Fibroblast of mammary gland (primary cell): ENCODE data around the gene SARDH.

ENCODE experiments used
- DNase-seq: peaks from one replicate; pipeline ENCODE4 v3.0.0-alpha.2; 2010; ENCODE audit warnings: low read depth
- H3K4me3 ChIP-seq: 2 replicates; pipeline ENCODE4 v1.5.1; 2011; ENCODE audit warnings: low read depth, mild to moderate bottlenecking, low read length, moderate library complexity; ENCODE audit not compliant: control insufficient read depth
- TF ChIP-seq, protein P1 (sequence below): conservative IDR thresholded peaks from 2 replicates; pipeline ENCODE4 v1.5.1; 2011; ENCODE audit warnings: low read depth, low read length, inconsistent platforms; ENCODE audit not compliant: control insufficient read depth, insufficient read depth

The SARDH gene

DNA sequence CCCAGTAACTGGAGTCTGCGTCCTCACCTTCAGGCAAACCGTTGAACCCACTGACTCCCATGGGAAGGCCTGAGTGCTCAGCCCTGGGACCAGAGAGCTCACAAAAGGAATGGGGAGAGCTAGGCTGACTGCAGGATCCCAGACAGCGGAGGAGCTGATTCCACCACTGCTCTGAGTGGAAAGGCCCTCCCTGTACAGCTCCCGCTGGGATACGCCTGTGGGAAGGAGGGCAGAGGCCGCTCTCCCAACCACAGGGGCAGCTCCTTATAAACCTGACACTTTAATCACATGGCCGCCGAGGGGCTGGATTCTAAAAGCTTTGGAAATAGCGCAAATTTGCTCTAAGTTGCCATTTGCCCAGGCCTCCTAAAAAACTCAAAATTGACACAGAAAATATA, 64.9 kb downstream of the SARDH start:
- H3K4me3 ChIP-seq = no peak overlapping the region
- no peak for DNase-seq
- TF ChIP-seq, protein P1, sequence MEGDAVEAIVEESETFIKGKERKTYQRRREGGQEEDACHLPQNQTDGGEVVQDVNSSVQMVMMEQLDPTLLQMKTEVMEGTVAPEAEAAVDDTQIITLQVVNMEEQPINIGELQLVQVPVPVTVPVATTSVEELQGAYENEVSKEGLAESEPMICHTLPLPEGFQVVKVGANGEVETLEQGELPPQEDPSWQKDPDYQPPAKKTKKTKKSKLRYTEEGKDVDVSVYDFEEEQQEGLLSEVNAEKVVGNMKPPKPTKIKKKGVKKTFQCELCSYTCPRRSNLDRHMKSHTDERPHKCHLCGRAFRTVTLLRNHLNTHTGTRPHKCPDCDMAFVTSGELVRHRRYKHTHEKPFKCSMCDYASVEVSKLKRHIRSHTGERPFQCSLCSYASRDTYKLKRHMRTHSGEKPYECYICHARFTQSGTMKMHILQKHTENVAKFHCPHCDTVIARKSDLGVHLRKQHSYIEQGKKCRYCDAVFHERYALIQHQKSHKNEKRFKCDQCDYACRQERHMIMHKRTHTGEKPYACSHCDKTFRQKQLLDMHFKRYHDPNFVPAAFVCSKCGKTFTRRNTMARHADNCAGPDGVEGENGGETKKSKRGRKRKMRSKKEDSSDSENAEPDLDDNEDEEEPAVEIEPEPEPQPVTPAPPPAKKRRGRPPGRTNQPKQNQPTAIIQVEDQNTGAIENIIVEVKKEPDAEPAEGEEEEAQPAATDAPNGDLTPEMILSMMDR = no peak

DNA sequence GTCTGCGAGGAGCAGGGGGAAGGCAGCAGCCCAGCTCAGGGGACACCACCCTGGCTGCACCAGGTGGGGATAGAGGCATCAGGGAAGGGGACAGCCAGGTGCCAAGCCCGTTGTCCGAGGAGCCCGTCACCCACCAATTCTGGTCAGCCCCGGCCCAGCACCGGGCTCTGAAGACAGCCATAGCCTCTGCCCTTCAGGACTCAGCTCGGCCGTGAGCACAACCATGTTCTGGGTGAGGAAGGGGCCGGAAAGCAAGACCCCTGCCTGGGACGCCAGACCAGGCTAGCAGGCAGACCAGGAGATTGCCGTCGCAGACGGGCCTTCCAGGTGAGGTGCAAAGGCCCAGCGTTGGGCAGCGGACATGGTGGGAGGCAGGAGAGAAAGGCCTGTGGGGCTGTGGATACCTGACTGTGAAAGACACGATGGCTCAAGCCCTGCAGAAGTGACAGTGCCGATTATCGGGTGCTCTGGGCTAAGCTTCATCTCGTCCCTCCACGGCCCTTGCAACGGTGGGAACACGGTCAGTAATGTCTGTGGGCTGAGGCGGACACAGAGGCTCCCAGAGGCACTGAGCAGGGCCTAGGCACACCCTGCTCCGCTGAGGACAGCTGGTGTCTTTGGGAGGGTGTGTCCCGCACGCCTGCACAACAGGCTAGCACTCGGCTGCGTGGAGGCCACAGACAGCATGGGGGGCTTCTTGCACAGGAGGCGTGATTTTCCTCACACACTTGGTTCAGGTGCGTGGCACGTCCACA, 65.5 kb downstream of the SARDH start:
- TF ChIP-seq, protein P1 = no peak
- no peak overlapping the region for H3K4me3 ChIP-seq
- DNase-seq = no peak

DNA sequence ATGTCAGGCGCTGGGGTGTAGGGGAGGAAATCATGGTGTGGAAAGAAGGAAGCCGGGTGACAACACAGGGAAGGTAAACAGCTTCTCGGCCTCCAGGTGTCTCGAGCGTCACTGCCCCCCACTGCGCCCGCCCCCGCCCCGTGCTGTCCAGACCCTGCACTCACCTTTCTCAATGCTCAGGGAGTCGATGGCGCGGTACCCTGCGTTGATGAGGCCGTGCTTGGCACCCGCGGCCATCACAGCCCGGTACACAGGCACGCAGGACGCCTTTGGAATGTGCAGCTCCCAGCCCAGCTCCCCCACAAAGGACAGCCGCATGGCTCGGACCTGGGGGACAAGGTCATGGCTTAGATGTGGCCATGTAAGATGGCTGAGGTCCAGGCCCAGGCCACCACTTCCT, 66.8 kb downstream of the SARDH start:
- TF ChIP-seq, protein P1 = no peak
- H3K4me3 ChIP-seq = no peak overlapping the region
- DNase-seq = no peak

DNA sequence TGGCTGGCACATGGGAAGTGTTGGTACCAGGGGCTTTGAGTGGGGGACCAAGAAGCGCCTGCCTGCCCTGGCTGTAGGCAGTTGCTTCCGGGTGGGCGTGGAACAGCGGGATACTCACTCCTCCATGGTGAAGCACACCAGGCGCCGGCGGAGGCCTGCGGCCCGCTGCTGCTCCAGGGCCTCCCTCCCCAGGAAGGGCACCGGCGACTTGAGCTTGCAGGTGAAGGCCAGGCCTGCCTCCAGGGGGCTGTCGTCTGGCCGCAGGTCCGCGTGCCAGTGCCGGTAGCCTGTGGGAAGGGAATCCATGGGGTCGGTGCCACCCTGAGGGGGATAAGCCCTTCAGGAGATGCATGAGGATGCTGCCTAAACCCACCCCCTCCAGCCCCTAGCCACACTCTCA, 67.7 kb downstream of the SARDH start:
- no peak for DNase-seq
- TF ChIP-seq, protein P1 = no peak

DNA sequence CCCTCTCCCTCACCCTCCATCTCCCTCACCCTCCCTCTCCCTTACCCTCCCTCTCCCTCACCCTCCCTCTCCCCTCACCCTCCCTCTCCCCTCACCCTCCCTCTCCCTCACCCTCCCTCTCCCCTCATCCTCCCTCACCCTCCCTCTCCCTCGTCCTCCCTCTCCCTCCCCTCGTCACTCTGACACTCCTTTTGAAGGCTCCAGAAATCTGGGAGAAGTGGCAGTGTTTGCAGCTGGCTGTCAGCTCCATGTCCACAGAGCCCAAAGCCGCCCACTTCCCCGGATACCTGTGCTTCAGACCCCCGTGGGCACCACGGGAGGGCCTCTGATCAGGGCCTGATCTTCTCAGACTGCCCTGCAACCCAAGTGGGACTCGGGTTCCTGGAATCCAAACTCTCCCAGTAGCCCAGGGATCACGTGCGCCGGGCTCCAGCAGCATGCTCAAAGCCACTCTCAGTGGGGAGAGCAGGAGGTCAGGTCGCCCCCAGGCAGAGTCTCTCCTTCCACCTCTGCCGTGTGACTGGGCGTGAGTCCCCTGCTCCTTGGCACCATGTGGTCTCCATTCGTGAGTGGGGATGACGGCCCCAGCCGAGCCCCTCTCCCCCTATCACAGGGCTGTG, 68.9 kb downstream of the SARDH start:
- TF ChIP-seq, protein P1 = no peak
- DNase-seq = no peak
- no peak overlapping the region for H3K4me3 ChIP-seq

More for the DNA sequence above, 67.7 kb downstream of the SARDH start:
- no peak overlapping the region for H3K4me3 ChIP-seq

DNA sequence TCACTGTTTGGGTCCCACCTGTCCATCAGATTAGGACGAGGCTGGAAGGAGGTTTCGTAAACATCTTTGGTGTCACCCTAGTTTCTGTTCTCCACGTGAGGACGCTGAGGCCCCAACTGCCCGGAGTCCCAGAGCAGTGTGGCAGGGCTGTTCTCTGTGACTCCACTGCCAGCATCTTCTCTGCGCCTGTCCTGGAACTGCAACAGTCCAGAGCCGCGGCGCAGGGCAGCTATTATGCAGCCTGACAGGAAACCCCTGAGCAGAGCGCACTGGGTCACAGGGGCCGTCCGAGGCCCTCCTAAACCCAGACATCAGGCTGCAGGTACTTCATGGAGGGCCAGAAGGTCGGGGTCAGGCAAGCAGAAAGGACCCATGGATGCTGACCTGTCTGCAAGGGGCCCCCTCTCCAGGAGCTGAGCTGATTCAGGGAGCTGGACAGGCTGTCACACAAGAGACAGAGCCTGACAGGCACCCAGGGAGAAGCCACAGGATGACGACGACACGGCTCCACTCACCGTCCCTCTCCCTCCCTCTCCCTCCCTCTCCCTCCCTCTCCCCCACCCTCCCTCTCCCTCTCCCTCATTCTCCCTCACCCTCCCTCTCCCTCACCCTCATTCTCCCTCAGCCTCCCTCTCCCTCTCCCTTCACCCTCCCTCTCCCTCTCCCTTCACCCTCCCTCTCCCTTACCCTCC, 70.2 kb downstream of the SARDH start:
- TF ChIP-seq, protein P1 = no peak
- no peak for DNase-seq
- no peak overlapping the region for H3K4me3 ChIP-seq
